ENCODE measurements around the gene MAGEA9B.
"Not testable (repeated sequence)": the region's sequence is repeated elsewhere in the genome, so short reads cannot be mapped to it uniquely, and the experiment has no call there.

MAGEA9B gene

GRCh38 chrX:149533999-149534398, 53.3 kb downstream of the MAGEA9B start:
- DNase-seq = not testable (repeated sequence)

- DNase-seq = not testable (repeated sequence)
Observed at GRCh38 chrX:149532868-149533267, 54.4 kb downstream of the MAGEA9B start.
